HG03521 (cell line): ENCODE results near the gene NHERF1.

Experiments used
- ATAC-seq: cut with Tn5 transposase; IDR thresholded peaks from one replicate; pipeline ENCODE4 v1.9.1; 2021; ENCODE audit warnings: mild to moderate bottlenecking, moderate library complexity; ENCODE audit not compliant: unreplicated experiment

NHERF1 gene

DNA sequence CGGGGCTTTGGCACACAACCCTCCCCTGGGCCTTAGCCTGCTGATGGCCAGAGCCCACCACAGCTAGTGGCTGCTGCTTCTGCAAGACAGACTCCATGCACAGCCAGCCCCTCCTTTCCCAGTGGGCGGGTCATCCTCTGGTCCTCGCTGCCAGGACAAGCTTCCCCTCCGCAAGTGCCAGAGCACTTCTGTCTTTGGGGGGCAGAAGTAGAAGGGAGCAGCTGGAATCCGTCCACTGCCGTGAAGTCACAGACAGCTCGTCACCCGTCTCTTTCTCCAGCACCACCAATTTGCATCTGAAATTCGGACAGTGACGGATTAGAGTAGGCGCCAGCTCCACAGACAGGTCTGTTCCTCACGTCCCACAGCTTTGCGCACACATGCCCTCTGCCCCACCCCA, 59.0 kb downstream of the NHERF1 start:
- no peak for ATAC-seq

- ATAC-seq, result no peak
Observed at GRCh38 chr17:74807925-74808324, 59.5 kb downstream of the NHERF1 start.

DNA sequence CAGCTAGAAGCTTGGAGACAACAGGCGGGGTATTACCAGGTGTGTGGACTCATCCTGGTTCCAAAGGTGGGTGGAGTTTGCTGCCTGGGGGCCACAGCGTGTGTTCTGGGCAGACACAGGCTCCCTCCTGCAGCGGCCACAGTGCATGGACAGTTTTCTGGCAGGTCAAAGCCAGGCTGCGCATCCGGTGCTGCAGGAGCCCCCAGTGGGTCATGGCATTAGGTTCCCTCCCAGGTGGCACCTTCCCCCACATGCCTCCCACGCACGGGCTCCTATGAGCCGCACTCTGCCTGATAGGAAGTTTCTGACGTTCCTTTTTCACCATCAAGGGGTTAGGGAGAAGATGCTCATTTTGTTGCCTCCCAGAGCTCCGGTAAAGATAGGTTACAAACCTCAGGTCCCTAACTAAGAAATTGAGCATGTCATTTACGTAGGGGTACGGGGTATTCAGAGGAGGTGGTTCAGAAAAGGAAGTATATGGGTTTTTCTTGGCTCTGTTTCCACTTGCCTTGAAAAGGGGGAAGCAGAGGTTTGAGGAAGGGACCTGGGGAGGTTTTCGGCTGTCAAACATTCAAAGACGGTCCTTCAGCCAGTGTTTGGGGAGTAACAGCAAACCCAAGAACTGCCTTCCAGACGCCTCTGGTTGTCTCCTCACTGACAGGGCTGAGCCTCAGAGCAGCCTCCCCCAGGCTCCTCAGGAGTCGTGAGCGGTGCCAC, 60.4 kb downstream of the NHERF1 start:
- ATAC-seq, result no peak

DNA sequence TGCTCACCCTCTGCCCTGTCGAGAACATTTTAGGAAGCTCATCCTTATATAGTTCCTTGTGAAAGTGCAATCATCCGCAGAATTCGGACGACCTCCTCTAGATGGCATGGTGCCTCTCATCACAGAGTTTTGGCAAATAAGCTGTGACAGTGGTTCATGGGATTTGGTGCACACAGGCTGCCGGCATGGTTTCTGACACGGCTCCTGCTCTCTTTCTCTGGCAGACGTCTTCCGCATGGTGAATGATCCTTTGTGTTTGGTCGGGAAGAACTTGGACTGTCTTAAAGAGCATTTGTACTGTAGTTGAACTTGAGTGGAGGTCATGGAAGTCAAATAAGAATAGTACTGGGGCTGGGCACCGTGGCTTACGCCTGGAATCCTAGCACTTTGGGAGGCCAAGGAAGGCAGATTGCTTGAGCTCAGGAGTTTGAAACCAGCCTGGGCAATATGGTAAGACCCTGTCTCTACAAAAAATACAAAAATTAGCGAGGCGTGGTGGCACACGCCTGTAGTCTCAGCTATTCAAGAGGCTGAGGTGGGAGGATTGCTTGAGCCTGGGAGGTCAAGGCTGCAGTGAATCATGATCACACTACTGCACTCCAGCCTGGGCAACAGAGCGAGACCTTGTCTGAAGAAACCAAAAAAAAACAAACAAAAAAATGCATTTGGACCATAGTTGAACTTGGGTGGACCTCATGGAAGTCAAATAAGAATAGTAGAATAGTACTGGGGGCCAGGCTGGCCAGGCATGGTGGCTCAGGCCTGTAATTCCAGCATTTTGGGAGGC, 62.5 kb downstream of the NHERF1 start:
- no peak for ATAC-seq

DNA sequence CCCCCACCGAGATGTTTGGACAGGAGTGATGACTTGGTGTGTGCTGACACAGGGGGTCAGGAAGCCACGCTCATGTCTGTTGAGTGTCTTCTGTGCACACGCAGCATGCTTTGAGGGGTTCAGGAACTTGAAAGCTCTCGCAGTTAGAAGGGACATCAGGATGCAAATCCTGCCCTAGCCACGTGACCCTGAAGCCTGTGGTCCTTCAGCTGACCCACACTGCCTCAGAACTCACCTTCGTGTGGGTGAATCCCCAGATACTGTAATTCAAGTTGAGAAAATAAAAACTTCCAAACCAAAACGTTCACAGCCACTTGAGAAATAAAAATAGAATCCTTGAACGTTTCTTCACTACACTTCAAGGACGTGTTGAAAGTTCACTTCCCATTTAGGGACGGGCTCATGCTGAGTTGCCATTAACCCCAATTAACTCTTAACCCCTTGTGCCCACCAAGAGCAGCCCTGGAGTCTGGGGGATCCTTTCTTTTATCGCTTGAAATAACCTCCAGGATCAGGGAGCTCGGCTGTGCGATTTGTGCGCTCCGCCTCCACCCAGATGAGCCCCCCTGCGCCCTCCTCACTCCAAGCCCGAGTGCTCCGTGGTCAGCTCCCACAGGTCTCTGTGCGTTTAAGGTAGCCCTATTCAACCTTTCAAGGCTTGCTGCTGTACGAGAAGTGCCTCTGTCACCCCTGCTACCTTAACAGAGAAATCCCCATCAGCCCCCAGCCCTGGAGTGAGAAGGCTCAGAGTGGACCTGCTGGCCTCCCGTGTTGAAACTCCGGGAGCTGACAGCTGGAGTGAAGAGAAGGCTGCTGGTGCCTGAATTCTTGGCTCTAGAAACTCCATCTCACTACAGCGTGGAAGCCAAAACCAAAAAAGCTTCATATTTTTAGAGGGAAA, 63.9 kb downstream of the NHERF1 start:
- ATAC-seq, result no peak

- no peak for ATAC-seq
Observed at GRCh38 chr17:74814453-74814852, 66.0 kb downstream of the NHERF1 start.

- no peak for ATAC-seq
Observed at GRCh38 chr17:74815067-74815466, 66.6 kb downstream of the NHERF1 start.

GRCh38 chr17:74815550-74816370, 67.3 kb downstream of the NHERF1 start:
- ATAC-seq, result no peak

DNA sequence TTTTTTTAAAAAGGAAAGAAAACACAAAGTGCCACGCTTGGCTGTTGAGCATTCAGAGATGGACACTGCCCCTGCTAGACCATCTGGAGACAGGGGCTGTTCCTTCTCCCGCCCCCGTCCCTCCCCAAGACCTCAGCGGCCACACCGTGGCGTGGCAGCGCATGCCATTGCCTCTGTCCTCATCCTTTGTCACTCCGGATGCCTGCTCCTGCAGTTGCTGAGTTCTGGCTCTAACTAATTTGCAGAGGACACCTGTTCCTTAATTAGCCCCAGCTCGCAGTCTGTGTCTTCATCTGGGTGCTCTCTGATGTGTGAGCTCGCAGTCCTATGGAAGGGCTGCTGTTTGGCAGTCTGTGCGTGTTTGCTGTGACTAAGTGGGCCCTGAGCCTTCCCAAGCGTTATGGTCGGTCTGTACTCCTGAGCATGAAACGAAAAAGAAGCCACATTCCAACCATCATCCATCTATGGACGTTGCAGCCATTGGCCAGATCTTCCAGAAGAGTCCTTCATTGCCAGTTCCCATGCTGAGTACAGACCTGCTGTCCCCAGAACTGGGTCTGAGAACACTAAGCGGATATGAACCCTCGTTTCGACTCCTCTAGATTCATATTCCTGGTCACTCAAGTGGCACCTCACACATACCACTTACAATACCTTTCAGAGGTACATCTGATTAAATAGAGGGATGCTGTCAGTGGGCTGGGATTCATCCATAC, 68.6 kb downstream of the NHERF1 start:
- no peak for ATAC-seq

DNA sequence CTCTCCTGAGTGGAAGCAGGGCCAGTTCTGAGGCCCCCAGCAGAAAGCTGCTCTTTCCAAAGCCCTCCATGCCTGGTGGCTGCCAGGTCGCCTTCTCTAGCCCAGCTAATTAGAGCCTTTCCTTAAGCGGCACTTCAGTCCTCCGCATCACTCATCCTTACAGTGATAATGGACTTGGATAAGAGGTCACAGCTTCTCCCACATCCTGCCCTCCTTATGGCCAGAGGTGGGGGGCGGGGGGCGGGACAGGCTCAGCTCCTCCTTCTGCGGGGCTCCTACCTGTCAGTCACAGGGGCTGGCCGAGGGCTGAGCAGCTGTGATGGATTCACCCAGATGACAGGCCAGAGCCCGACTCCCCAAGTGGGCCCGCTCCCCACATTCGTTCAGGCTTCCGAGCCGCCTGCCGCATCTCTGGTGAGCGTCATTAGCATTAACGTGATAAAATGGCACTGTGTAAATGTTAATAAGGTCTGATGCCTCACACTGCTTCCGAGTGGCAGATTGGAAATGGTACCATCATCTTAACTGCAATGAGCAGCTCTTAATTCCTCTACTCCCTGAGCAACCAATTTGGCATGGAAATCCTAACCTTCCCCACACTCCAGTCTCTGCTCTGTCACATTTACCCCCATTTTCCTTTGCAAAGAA, 70.0 kb downstream of the NHERF1 start:
- ATAC-seq, result no peak
